HEK293 (cell line): ENCODE data around the gene TMEM161B.

Experiments
- CTCF ChIP-seq: fragments of 450-650 bp; formaldehyde crosslinking; IDR thresholded peaks from 2 replicates; pipeline ENCODE4 v1.5.1; 2016; ENCODE audit warnings: missing biosample characterization, missing genetic modification characterization
- HOXC10 ChIP-seq: sonication (generic); formaldehyde crosslinking; IDR thresholded peaks from 2 replicates; pipeline ENCODE4 v1.8.1; 2023; ENCODE audit warnings: mild to moderate bottlenecking, missing genetic modification reagents
- KLF1 ChIP-seq: fragments of 450-650 bp; formaldehyde crosslinking; IDR thresholded peaks from 2 replicates; pipeline ENCODE4 v1.5.1; 2016; ENCODE audit warnings: missing biosample characterization, missing genetic modification characterization
- OVOL3 ChIP-seq: fragments of 450-650 bp; formaldehyde crosslinking; IDR thresholded peaks from 2 replicates; pipeline ENCODE4 v1.5.1; 2016; ENCODE audit warnings: missing biosample characterization, missing genetic modification characterization
- PRDM1 ChIP-seq: fragments of 450-650 bp; formaldehyde crosslinking; IDR thresholded peaks from 2 replicates; pipeline ENCODE4; 2016; ENCODE audit warnings: missing biosample characterization, missing genetic modification characterization
- YY1 ChIP-seq: fragments of 450-650 bp; formaldehyde crosslinking; IDR thresholded peaks from 2 replicates; pipeline ENCODE4 v1.5.1; 2018; ENCODE audit warnings: missing biosample characterization, missing genetic modification characterization
- ZNF114 ChIP-seq: fragments of 450-650 bp; formaldehyde crosslinking; IDR thresholded peaks from 2 replicates; pipeline ENCODE4 v1.5.0; 2017; ENCODE audit warnings: missing biosample characterization, missing genetic modification characterization
- ZNF146 ChIP-seq: fragments of 450-650 bp; formaldehyde crosslinking; IDR thresholded peaks from 2 replicates; pipeline ENCODE4 v1.5.1; 2016; ENCODE audit warnings: missing biosample characterization, missing genetic modification characterization
- ZNF19 ChIP-seq: fragments of 450-650 bp; formaldehyde crosslinking; IDR thresholded peaks from 2 replicates; pipeline ENCODE4; 2016; ENCODE audit warnings: missing biosample characterization, missing genetic modification characterization, low read depth
- ZNF274 ChIP-seq, 2 experiments: fragments of 200-500 bp in 1 of 2; fragments of 450-650 bp in 1 of 2; sonication (Bioruptor generic) in 1 of 2; formaldehyde crosslinking in 1 of 2; IDR thresholded peaks; 2 replicates each; pipeline versions ENCODE4 v1.5.1 to v1.6.1; 2014 to 2016; ENCODE audit warnings: borderline replicate concordance in 1 of 2, inconsistent platforms in 1 of 2, low read length in 1 of 2, missing biosample characterization in 1 of 2, missing genetic modification characterization in 1 of 2
- ZNF324 ChIP-seq: fragments of 450-650 bp; formaldehyde crosslinking; IDR thresholded peaks from 2 replicates; pipeline ENCODE4 v1.5.1; 2016; ENCODE audit warnings: missing biosample characterization, missing genetic modification characterization
- ZNF350 ChIP-seq: fragments of 450-650 bp; formaldehyde crosslinking; IDR thresholded peaks from 2 replicates; pipeline ENCODE4 v1.5.0; 2017; ENCODE audit warnings: missing biosample characterization, mild to moderate bottlenecking, missing genetic modification characterization

- no peak for TF ChIP-seq CTCF (tag by site-specific recombination)
- no peak for TF ChIP-seq OVOL3 (tag by site-specific recombination)
- no peak for TF ChIP-seq ZNF274 (IDR thresholded peaks at IDR 0.05; ENCODE audit: low read length)
- no peak for TF ChIP-seq ZNF274 (tag by site-specific recombination; IDR thresholded peaks at IDR 0.05; ENCODE audit: borderline replicate concordance)
- no peak for TF ChIP-seq ZNF324
- TF ChIP-seq ZNF146 (tag by site-specific recombination), result no peak
- TF ChIP-seq PRDM1 (tag by site-specific recombination), result no peak
- no peak for TF ChIP-seq KLF1 (tag by site-specific recombination)
- no peak for TF ChIP-seq YY1
- TF ChIP-seq ZNF350 (tag by site-specific recombination), result no peak
- TF ChIP-seq HOXC10 (CRISPR knock-in tag), result no peak
- TF ChIP-seq ZNF19 (tag by site-specific recombination), result no peak
- TF ChIP-seq ZNF114, result no peak
Measured at GRCh38 chr5:88269222-88269771, 652 bp upstream of the TMEM161B start.
